Panc1 (cell line): ENCODE data around the gene NDC1.

ENCODE experiments used
- POLR2AphosphoS5 ChIP-seq: IDR thresholded peaks from 2 replicates; pipeline ENCODE4 v1.6.1; 2012; ENCODE audit warnings: mild to moderate bottlenecking, low read depth, low read length, moderate library complexity
- TF ChIP-seq, protein P1 (sequence below): fragments of 450-650 bp; IDR thresholded peaks from 2 replicates; pipeline ENCODE4 v1.5.1; 2017; ENCODE audit warnings: mild to moderate bottlenecking

DNA sequence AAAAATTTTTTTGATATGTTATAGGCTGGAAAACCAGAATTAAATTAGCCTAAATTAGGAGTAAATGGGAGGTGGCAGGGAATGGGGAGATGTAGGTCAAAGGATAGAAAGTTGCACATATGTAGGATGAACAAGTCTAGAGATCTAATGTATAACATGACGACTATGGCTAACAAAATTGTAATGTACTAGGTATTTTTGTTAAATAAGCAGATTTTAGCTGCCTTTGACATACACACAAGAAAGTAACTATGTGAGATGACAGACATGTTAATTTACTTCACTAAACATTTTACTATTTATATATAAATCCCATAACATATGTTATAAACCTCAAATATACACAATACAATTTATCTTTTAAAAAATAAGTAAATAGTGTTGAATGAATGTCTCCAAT lies 68.9 kb downstream of the NDC1 start:
- TF ChIP-seq, protein P1, sequence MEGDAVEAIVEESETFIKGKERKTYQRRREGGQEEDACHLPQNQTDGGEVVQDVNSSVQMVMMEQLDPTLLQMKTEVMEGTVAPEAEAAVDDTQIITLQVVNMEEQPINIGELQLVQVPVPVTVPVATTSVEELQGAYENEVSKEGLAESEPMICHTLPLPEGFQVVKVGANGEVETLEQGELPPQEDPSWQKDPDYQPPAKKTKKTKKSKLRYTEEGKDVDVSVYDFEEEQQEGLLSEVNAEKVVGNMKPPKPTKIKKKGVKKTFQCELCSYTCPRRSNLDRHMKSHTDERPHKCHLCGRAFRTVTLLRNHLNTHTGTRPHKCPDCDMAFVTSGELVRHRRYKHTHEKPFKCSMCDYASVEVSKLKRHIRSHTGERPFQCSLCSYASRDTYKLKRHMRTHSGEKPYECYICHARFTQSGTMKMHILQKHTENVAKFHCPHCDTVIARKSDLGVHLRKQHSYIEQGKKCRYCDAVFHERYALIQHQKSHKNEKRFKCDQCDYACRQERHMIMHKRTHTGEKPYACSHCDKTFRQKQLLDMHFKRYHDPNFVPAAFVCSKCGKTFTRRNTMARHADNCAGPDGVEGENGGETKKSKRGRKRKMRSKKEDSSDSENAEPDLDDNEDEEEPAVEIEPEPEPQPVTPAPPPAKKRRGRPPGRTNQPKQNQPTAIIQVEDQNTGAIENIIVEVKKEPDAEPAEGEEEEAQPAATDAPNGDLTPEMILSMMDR: no peak
- no peak for TF ChIP-seq POLR2AphosphoS5
